GM19240 (cell line): ENCODE results near the gene OSBPL5.

Source experiments
- DNase-seq: peaks from one replicate; pipeline ENCODE4 v3.0.0; 2011; ENCODE audit warnings: low spot score; ENCODE audit not compliant: insufficient read length

OSBPL5 gene

DNA sequence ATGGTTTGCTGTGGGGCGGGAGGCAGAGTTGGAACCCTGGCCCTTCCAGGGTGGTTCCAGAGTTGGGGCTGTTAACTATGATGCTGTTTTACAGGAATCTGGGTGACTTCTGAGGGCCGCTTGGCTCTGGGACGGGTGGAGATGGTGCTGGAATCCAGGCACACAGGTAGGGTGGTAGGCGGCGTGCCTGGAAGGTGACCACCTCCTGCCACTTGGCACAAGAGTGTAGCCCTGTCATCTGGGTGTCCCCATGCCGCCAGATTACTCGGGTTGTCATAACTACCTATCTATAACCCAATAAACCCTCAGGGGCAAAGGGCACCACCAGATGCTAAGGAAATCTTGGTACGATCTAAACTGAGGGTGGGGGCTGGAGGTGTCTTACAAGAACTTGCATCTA, 109.2 kb downstream of the OSBPL5 start:
- DNase-seq, result no peak

- no peak for DNase-seq
Measured at GRCh38 chr11:3052567-3052966, 112.5 kb downstream of the OSBPL5 start.

GRCh38 chr11:3052109-3052479, 113.0 kb downstream of the OSBPL5 start:
- DNase-seq, result no peak

- no peak for DNase-seq
Measured at GRCh38 chr11:3051196-3052108, 113.7 kb downstream of the OSBPL5 start.

DNA sequence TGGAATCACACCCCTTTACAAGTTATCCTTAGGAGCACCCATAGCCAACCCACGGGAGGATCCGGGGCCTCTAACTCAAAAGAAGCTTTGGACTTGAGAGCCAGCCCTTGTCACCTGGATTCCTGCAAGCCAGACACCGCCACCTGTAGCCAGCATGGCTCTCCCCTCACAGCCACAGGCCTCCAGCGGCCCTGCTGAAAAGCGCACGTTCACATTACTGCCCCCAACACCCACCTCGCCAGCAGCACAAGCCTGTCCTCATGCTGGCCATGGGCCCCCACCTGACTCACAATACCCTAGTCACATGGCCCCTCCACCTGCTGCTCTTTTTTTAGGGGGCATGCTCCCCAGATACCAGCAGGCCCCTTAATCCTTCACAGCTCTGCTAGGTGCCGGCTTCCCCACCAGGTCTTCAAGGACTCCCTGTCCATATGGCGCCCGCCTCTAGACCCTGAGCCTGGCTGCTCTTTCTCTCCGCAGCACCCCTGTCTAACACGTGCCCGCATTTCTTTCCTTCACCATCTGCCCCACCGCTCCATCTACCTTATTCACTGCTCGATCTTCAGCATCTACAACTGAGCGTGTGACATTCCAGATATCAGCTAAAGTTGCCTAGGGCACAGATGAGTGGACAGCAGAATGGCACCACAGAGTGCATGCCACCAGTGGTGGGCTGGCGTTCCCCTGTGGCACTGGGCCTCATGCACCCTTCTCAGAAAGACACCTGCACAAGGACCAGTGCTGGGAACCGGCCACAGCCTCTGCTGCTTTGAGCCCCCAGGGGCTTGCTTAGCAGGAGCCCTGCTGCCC, 114.5 kb downstream of the OSBPL5 start:
- no peak for DNase-seq

DNA sequence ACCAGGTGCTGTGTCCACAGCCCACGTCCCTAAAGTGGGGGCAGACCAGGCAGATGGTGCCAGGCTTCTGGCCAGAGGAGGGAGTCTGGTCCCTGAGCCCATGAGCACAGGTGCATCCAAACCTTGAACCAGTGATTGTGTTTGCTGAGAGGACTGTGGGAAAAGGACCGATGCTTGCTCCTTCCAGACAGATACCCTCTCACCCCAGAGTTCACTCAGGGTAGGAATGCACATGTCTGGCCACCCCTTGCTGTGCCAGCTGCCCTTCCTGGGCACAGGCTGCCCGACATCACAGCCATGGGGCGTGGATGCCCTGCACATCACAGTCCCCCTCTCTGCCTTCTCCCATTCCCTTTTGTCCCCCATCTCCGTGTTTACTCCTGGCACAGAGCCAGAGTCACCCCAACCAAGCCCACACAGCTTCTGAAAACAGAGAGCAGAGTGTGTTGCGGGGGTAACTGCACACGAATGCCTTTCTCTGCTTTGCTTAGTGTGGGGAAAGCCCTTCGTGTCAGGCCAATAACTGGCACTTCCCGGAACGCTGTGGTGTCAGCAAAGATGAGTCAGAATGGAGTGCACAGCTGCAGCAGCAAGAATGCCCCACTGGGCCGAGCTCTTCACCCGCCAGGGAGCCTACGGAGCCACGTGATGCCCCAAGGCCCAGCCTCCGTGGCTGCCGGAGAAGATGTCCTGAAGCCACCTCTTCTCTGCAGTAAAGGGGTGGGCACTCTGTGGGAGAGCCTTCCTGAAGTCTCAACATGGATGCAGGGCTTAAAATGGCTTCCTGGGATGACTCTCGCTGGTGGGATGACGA, 115.5 kb downstream of the OSBPL5 start:
- DNase-seq, result peak; percentile 80

DNA sequence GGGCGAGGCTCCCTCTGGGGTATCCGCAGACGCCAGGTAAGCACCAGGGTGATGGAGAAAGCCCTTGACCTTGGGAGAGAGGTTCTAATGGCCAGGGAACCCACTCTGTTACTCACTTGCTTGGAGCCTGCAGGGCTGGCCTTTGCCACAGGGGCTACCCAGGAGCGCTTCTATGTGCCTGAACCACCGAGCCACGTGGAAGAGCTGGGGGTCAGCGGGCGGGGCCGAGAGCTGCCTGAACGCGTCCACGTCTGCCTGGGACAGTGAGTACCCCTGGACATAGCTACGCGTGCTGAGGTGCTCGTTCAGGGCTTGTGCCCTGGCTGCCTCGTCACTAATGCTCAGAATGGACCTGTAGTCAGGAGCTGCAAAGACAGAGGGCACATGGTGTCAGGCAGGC, 117.5 kb downstream of the OSBPL5 start:
- no peak for DNase-seq

GRCh38 chr11:3046641-3047040, 118.5 kb downstream of the OSBPL5 start:
- DNase-seq, result no peak

- DNase-seq, result no peak
Measured at GRCh38 chr11:3046190-3046589, 118.9 kb downstream of the OSBPL5 start.

GRCh38 chr11:3044915-3045314, 120.2 kb downstream of the OSBPL5 start:
- no peak for DNase-seq

DNA sequence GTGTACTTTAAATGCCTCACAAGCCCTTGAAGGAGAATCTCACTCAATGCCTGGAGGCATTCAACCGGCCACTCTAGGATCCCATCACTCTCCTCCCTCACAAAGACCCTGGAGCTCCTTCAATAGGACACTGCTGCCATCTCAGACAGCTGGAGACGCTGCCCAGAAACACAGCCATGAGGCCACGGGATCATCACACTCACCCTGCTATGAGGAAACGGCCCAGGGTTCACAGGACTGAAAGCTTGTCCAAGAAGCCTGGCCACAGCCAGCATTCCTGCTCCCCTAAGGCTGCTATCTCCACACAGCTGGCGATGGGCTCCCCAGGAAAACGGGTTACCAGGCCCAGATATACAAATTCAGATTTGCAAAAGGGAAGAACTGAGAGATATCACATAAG, 121.1 kb downstream of the OSBPL5 start:
- no peak for DNase-seq

DNA sequence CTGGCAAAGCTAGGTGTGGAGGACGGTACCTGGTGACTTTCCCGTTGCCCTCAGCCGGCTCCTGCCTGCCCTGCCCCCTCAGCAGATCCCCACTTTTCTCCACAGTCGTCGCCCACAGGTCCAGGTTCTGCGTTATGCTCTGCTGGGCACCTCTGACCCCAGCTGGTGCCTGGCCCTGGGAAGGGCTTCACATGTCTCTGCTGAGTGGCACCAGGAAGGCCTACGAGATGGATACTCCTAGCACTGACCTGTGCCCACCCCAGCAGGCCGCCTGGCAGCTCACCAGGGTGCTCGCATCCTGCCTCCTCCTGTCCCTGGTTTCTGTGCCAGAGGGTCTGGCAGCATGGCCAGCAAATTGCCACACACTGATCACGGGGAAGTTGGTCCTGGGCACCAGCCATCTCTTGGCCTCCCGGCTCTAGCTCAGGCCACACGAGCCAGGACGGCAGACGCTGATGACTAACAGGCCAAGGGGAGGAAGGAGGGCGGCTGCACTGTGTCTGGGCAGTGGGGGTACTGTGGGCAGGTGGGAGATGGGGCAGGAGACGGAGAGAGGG, 121.7 kb downstream of the OSBPL5 start:
- no peak for DNase-seq

GRCh38 chr11:3042496-3043314, 122.4 kb downstream of the OSBPL5 start:
- DNase-seq, result no peak

GRCh38 chr11:3041699-3042441, 123.2 kb downstream of the OSBPL5 start:
- DNase-seq, result no peak

GRCh38 chr11:3040881-3041280, 124.2 kb downstream of the OSBPL5 start:
- DNase-seq, result no peak

DNA sequence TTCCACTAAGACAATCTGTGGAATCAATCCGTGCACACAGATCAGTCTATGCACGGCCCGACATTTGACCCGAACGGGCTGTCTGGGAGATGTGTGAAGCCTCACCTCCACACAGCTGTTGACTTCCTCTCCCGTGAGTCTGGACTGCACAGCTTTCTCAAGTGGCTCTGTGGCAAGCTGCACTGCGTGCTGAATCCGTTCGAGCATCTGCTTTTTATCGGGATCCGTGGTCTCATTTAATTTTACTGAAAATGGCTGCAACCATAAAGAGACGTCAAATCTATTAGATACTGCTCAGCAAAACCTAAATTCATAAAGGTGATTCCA, 127.2 kb downstream of the OSBPL5 start:
- DNase-seq, result no peak
